Measurements from ENCODE around the gene NR1H2. TPM values are rescaled to one million over a fixed set of nuclear protein-coding genes. Genes with fewer than 3 reads are reported as not detected.

NR1H2 gene
- total and polyA plus RNA-seq, 4 donors: 30.4 to 58.1 (median 33.7) TPM

GRCh38 chr19:50420808-50421207 lies 44.6 kb downstream of the NR1H2 start:
- no peak for DNase-seq (ENCODE audit: low spot score)
- Histone ChIP-seq H3K36me3 (ENCODE audit: control insufficient read depth in 4 of 4, insufficient read depth in 3 of 4, low read depth in 1 of 4, low read length in 3 of 4) (no peaks in the 10 kb centered on the region), H3K9ac (ENCODE audit: low read depth in 1 of 2, low read length in 2 of 2) (no peak overlapping the region), H3K27me3 (ENCODE audit: control insufficient read depth in 4 of 4, insufficient read depth in 4 of 4, low read length in 3 of 4) (peaks cover 0 to 3% (median 0%) of the 10 kb centered on the region in 4 donors), H3K4me3 (ENCODE audit: low read depth in 1 of 3, low read length in 3 of 3) (no peak overlapping the region), H3K27ac (ENCODE audit: low read depth in 1 of 2, low read length in 2 of 2) (no peak overlapping the region), H3K4me1 (ENCODE audit: control insufficient read depth in 4 of 4, insufficient read depth in 4 of 4, low read length in 3 of 4) (no peaks in the 10 kb centered on the region), H3K9me3 (ENCODE audit: control insufficient read depth in 4 of 4, low read length in 3 of 4) (no peaks in the 10 kb centered on the region)
- TF ChIP-seq FOXA1 (IDR thresholded peaks at IDR 0.05) (no peak), NR2F2 (IDR thresholded peaks at IDR 0.05) (no peak), HNF4A (conservative IDR thresholded peaks at IDR 0.05) (no peak), EGR1 (IDR thresholded peaks at IDR 0.05; ENCODE audit: low read depth in 2 of 2) (no peak), FOXA2 (IDR thresholded peaks at IDR 0.05) (no peak), JUND (IDR thresholded peaks at IDR 0.05) (no peak), YY1 (IDR thresholded peaks at IDR 0.05) (no peak), ATF3 (IDR thresholded peaks at IDR 0.05) (no peak), GABPA (IDR thresholded peaks at IDR 0.05 in 1 of 2, conservative IDR thresholded peaks at IDR 0.05 in 1 of 2) (no peak), SP1 (IDR thresholded peaks at IDR 0.05) (no peak), RXRA (IDR thresholded peaks at IDR 0.05) (no peak), ZBTB33 (IDR thresholded peaks at IDR 0.05) (no peak), TAF1 (conservative IDR thresholded peaks at IDR 0.05) (no peak), RAD21 (IDR thresholded peaks at IDR 0.05) (no peak), REST (IDR thresholded peaks at IDR 0.05) (no peak), HNF4G (IDR thresholded peaks at IDR 0.05) (no peak)
- TF ChIP-seq, protein P1, sequence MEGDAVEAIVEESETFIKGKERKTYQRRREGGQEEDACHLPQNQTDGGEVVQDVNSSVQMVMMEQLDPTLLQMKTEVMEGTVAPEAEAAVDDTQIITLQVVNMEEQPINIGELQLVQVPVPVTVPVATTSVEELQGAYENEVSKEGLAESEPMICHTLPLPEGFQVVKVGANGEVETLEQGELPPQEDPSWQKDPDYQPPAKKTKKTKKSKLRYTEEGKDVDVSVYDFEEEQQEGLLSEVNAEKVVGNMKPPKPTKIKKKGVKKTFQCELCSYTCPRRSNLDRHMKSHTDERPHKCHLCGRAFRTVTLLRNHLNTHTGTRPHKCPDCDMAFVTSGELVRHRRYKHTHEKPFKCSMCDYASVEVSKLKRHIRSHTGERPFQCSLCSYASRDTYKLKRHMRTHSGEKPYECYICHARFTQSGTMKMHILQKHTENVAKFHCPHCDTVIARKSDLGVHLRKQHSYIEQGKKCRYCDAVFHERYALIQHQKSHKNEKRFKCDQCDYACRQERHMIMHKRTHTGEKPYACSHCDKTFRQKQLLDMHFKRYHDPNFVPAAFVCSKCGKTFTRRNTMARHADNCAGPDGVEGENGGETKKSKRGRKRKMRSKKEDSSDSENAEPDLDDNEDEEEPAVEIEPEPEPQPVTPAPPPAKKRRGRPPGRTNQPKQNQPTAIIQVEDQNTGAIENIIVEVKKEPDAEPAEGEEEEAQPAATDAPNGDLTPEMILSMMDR (IDR thresholded peaks at IDR 0.05; ENCODE audit: low read depth, low read length, missing input control): no peak
- TF ChIP-seq, protein P2, sequence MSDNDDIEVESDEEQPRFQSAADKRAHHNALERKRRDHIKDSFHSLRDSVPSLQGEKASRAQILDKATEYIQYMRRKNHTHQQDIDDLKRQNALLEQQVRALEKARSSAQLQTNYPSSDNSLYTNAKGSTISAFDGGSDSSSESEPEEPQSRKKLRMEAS (IDR thresholded peaks at IDR 0.05): no peak
- 60% methylated on average over 3 of the region's 3 CpGs for WGBS
